ENCODE data around the gene CHTF8. TPM values are rescaled to one million over a fixed set of nuclear protein-coding genes. Genes with fewer than 3 reads are reported as not detected.
A peak's percentile ranks its signal among the peaks of the same experiment; 100 is the strongest.

CHTF8 gene
- total RNA-seq, 1 donor from 2014 or later: 136 TPM

- Histone ChIP-seq H3K36me3 (ENCODE audit: control insufficient read depth, insufficient read depth, low read length) (no peaks in the 10 kb centered on the region), H3K4me3 (ENCODE audit: low read depth, low read length) (no peak overlapping the region), H3K27me3 (ENCODE audit: control insufficient read depth, insufficient read depth, low read length) (no peaks in the 10 kb centered on the region)
- DNase-seq (ENCODE audit: low read depth): no peak
- no peak for TF ChIP-seq CTCF (IDR thresholded peaks at IDR 0.05; ENCODE audit: insufficient read depth, low read length, poor library complexity, severe bottlenecking)
Measured at GRCh38 chr16:69108905-69109252, 23.5 kb downstream of the CHTF8 start.

DNA sequence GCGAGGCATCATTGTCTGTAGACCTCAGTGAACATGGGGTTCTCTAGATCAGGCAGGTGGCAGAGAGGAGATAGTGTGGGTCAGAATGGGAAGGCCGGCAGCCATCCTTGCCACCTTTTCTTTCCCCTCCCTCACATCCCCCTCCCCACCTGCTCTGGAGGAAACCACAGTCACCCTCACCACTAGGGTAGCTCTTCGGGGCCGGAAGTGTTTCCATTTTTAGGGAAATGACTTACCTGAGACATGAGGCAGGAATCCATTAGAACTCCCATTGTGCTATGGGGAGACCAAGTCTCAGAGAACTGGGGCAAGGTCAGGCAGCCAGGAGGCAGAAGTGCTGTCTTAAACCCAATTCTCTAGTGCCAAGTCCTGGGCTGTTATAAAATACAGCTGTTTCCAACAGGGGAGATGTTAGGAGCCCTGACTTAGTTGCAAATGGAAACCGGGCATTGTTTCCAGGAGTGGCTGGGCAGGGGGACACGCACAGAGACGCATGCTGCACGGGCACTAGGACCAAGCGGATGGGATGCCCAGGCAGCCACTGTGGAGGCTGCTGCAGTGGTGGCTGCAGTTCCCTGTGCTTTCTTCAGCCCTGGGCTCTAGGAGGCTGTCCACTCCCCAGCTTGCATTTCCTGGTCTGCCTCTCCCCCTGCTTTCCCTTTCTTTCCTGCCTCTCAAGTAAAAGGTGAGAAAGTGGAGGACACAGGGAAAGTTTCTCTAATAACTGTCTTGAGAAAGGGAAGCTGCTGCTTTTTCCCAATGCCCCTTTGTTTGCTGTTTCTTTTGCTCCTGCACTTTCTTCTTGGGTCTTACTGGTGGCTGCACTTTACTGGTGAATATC lies 24.1 kb downstream of the CHTF8 start:
- H3K4me3 ChIP-seq (ENCODE audit: low read depth, low read length): peak overlapping the region; percentile 69

DNA sequence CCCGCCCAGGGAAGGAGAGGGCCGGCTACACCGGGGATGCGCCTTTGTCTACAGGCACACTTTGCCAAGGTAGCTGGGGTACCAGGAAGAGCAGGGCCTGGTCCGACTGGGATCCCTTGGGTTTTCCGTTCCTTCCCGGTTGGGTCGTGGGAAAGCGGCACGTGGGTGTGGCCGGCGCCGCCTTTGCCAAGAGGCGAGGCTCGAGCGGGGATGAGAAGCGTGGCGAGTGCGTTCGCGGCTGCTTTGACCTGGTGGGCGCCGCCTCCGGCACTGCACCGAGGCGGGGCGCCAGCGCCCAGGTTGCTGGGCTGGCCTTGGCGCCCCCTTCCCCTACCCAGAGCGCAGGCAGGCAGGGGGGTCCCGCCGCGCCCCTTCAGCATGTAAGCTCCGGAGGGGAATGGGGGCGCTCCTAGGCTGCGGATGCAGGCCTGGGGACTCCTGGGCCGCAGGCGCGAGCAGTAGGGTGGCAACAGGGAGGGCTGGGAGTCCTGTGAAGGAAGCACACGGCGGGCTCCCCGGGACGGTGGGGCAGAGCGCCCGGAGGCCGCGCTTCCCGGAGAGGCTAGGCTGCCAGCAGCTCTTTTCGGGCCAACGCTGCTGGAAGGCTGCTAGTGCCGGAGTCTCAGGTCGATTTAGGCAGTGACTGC lies 24.9 kb downstream of the CHTF8 start:
- Histone ChIP-seq H3K36me3 (ENCODE audit: control insufficient read depth, insufficient read depth, low read length) (no peaks in the 10 kb centered on the region), H3K27me3 (ENCODE audit: control insufficient read depth, insufficient read depth, low read length) (no peaks in the 10 kb centered on the region), H3K4me3 (ENCODE audit: low read depth, low read length) (peak overlapping the region; percentile 69)
- TF ChIP-seq CTCF (IDR thresholded peaks at IDR 0.05; ENCODE audit: insufficient read depth, low read length, poor library complexity, severe bottlenecking): no peak
- DNase-seq (ENCODE audit: low read depth): no peak

More for the DNA sequence above, 24.1 kb downstream of the CHTF8 start:
- Histone ChIP-seq H3K27me3 (ENCODE audit: control insufficient read depth, insufficient read depth, low read length) (no peaks in the 10 kb centered on the region), H3K36me3 (ENCODE audit: control insufficient read depth, insufficient read depth, low read length) (no peaks in the 10 kb centered on the region)
- DNase-seq (ENCODE audit: low read depth): no peak
- no peak for TF ChIP-seq CTCF (IDR thresholded peaks at IDR 0.05; ENCODE audit: insufficient read depth, low read length, poor library complexity, severe bottlenecking)

GRCh38 chr16:69106491-69107315 lies 25.7 kb downstream of the CHTF8 start:
- no peak for TF ChIP-seq CTCF (IDR thresholded peaks at IDR 0.05; ENCODE audit: insufficient read depth, low read length, poor library complexity, severe bottlenecking)
- H3K4me3 ChIP-seq (ENCODE audit: low read depth, low read length): peak overlapping the region; percentile 69
- DNase-seq (ENCODE audit: low read depth): no peak
- H3K36me3 ChIP-seq (ENCODE audit: control insufficient read depth, insufficient read depth, low read length): no peaks in the 10 kb centered on the region
- no peaks in the 10 kb centered on the region for H3K27me3 ChIP-seq (ENCODE audit: control insufficient read depth, insufficient read depth, low read length)

GRCh38 chr16:69105501-69106361 lies 26.7 kb downstream of the CHTF8 start, which contains the start of gene HAS3:
Gene HAS3, plus strand, starts transcription at chr16:69105653. Its CDS starts 3,743 bp downstream, at chr16:69109396.
- DNase-seq (ENCODE audit: low read depth): peak; percentile 48
- no peaks in the 10 kb centered on the region for H3K36me3 ChIP-seq (ENCODE audit: control insufficient read depth, insufficient read depth, low read length)
- peak; percentile 56 for TF ChIP-seq CTCF (IDR thresholded peaks at IDR 0.05; ENCODE audit: insufficient read depth, low read length, poor library complexity, severe bottlenecking)
- H3K27me3 ChIP-seq (ENCODE audit: control insufficient read depth, insufficient read depth, low read length): no peaks in the 10 kb centered on the region
- peak within 1 kb of the TSS; percentile 69 for H3K4me3 ChIP-seq (ENCODE audit: low read depth, low read length)

Measured in kidney epithelial cell (primary cell).